Smooth muscle cell (in vitro differentiated cells): ENCODE data around the gene FGF10. TPM values are rescaled to one million over a fixed set of nuclear protein-coding genes. Genes with fewer than 3 reads are reported as not detected.

Experiments used
- DNase-seq: peaks from one replicate; lab custom pipeline; 2025; ENCODE audit not compliant: unreplicated experiment; lab: John Stamatoyannopoulos, UW
- H2AFZ ChIP-seq: fragments of 200-600 bp; sonication (generic); 2 replicates; pipeline ENCODE4 v1.6.0; 2016; ENCODE audit warnings: antibody characterized with exemption, low read depth, mild to moderate bottlenecking
- H3F3A ChIP-seq: fragments of 200-600 bp; sonication (generic); 2 replicates; pipeline ENCODE4 v1.6.0; 2017; ENCODE audit warnings: antibody characterized with exemption, low read depth
- H3K27ac ChIP-seq: fragments of 200-600 bp; sonication (generic); 2 replicates; pipeline ENCODE4 v1.5.1; 2016; ENCODE audit warnings: low read depth, mild to moderate bottlenecking
- H3K27me3 ChIP-seq: fragments of 200-600 bp; sonication (generic); 2 replicates; pipeline ENCODE4 v1.6.1; 2016; ENCODE audit warnings: low read depth, mild to moderate bottlenecking
- H3K36me3 ChIP-seq: fragments of 200-600 bp; sonication (generic); 2 replicates; pipeline ENCODE4 v1.5.1; 2016; ENCODE audit warnings: low read depth
- H3K4me1 ChIP-seq: fragments of 200-600 bp; sonication (generic); 2 replicates; pipeline ENCODE4 v1.5.1; 2016; ENCODE audit warnings: low read depth
- H3K4me2 ChIP-seq: fragments of 200-600 bp; sonication (generic); 2 replicates; pipeline ENCODE4 v1.6.0; 2016; ENCODE audit warnings: mild to moderate bottlenecking
- H3K4me3 ChIP-seq: fragments of 200-600 bp; sonication (generic); 2 replicates; pipeline ENCODE4 v1.5.1; 2016; ENCODE audit warnings: mild to moderate bottlenecking
- H3K79me2 ChIP-seq: fragments of 200-600 bp; sonication (generic); 2 replicates; pipeline ENCODE4 v1.6.0; 2016; ENCODE audit warnings: low read depth, mild to moderate bottlenecking
- H3K9ac ChIP-seq: fragments of 200-600 bp; sonication (generic); 2 replicates; pipeline ENCODE4 v1.6.0; 2016; ENCODE audit warnings: low read depth
- H3K9me3 ChIP-seq: fragments of 200-600 bp; sonication (generic); replicated peaks from 2 replicates; pipeline ENCODE4 v1.5.1; 2016; ENCODE audit warnings: low read depth
- H4K20me1 ChIP-seq: fragments of 200-600 bp; sonication (generic); 2 replicates; pipeline ENCODE4 v1.6.0; 2016; ENCODE audit warnings: low read depth
- WGBS: methylation state at CpG from one replicate; pipeline ENCODE4 v1.1.7; 2016; ENCODE audit warnings: low lambda C conversion rate; 5-methylcytosine and 5-hydroxymethylcytosine counted together
- polyA plus RNA-seq: library from polyadenylated mRNA; unstranded; fragments of >200 nt; fragmentation: Nextera tagmentation; extraction: Ambion mirVana; gene quantifications from 2 replicates; pipeline ENCODE4 v1.2.1, GENCODE V29; 2016
- total RNA-seq: library from RNA; depleted of rRNA; stranded (reverse); fragments of >200 nt; gene quantifications from 2 replicates; pipeline ENCODE4 v1.2.3, GENCODE V29; 2014
- TF ChIP-seq, protein P1 (sequence below): fragments of 200-600 bp; sonication (generic); IDR thresholded peaks from 2 replicates; pipeline ENCODE4 v1.5.1; 2017; ENCODE audit warnings: borderline replicate concordance, mild to moderate bottlenecking, antibody characterized with exemption; ENCODE audit not compliant: insufficient read depth, poor library complexity, severe bottlenecking

FGF10 gene
- total and polyA plus RNA-seq, 2 experiments from 2014 or later: 0.09 TPM; not detected in 1

DNA sequence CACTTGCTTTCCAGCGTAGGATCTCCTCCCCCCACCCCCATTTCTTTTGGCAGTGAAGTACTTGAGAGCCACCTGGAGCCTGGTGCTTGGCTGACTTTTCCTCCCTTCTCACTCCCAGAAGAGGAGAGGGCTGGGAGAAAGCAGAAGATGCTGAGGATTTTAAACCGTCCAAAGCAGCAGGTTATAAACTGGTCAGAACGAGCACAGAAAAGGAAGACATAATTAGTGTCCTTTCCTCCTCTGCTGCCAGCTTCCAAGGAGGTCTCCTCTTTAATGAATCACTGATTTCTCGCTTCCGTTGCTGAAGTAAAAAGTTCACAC, 563 bp upstream of the FGF10 start:
- no peaks in the 10 kb centered on the region for H4K20me1 ChIP-seq
- H3K36me3 ChIP-seq: no peaks in the 10 kb centered on the region
- H2AFZ ChIP-seq: peak overlapping the region; percentile 80
- H3K79me2 ChIP-seq: no peaks in the 10 kb centered on the region
- DNase-seq: no peak
- H3K4me3 ChIP-seq: peak overlapping the region; percentile 62
- peaks cover 17% of the 10 kb centered on the region for H3K4me1 ChIP-seq
- no peak overlapping the region for H3K27ac ChIP-seq
- 4% methylated on average over 5 of the region's 5 CpGs for WGBS
- TF ChIP-seq, protein P1, sequence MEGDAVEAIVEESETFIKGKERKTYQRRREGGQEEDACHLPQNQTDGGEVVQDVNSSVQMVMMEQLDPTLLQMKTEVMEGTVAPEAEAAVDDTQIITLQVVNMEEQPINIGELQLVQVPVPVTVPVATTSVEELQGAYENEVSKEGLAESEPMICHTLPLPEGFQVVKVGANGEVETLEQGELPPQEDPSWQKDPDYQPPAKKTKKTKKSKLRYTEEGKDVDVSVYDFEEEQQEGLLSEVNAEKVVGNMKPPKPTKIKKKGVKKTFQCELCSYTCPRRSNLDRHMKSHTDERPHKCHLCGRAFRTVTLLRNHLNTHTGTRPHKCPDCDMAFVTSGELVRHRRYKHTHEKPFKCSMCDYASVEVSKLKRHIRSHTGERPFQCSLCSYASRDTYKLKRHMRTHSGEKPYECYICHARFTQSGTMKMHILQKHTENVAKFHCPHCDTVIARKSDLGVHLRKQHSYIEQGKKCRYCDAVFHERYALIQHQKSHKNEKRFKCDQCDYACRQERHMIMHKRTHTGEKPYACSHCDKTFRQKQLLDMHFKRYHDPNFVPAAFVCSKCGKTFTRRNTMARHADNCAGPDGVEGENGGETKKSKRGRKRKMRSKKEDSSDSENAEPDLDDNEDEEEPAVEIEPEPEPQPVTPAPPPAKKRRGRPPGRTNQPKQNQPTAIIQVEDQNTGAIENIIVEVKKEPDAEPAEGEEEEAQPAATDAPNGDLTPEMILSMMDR: no peak
- no peak overlapping the region for H3K9ac ChIP-seq
- no peaks in the 10 kb centered on the region for H3K9me3 ChIP-seq
- H3F3A ChIP-seq: no peaks in the 10 kb centered on the region
- peak overlapping the region; percentile 98 for H3K4me2 ChIP-seq
- H3K27me3 ChIP-seq: peaks cover 77% of the 10 kb centered on the region

DNA sequence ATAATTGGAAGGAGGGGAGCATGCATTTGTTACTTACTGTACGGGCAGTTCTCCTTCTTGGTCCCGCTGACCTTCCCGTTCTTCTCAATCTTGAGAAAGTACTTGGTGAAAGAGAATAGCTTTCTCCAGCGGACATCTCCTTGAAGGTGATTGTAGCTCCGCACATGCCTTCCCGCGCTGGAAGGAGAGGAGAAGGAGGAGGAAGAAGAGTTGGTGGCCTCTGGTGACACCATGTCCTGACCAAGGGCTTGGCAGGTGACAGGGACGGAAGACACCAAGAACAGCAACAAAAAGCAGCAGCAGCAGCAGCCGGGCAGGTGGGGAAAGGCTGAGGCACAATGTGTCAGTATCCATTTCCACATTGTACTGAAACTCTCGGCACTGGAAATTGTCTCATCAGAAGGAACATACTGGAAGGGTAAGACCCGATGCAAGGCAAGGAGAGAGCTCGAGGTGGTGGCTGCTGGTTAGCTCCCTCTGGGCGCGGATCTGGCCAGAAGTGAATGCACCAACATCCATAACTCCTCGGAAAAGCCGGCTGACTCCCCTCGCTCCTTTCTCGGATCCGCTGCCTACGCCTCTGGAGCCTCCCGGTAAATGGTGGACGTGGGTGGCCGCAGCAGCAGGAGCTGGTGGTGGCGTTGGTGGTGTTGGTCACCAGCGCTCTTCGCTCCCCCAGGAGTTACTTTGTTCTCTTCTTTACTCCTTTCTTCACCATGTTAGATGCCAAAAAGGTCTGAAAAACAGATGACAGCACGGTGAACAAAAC, 715 bp downstream of the FGF10 start:
- Histone ChIP-seq H3K4me3 (peak overlapping the region; percentile 62), H2AFZ (peak overlapping the region; percentile 80), H3K79me2 (no peaks in the 10 kb centered on the region), H3K4me2 (peak overlapping the region; percentile 98), H3K9me3 (no peaks in the 10 kb centered on the region), H3K36me3 (no peaks in the 10 kb centered on the region), H3K4me1 (peaks cover 17% of the 10 kb centered on the region), H4K20me1 (no peaks in the 10 kb centered on the region), H3F3A (no peaks in the 10 kb centered on the region), H3K9ac (no peak overlapping the region), H3K27me3 (peaks cover 83% of the 10 kb centered on the region), H3K27ac (no peak overlapping the region)
- WGBS: 2% methylated on average over 27 of the region's 27 CpGs
- TF ChIP-seq, protein P1: no peak
- DNase-seq: no peak

DNA sequence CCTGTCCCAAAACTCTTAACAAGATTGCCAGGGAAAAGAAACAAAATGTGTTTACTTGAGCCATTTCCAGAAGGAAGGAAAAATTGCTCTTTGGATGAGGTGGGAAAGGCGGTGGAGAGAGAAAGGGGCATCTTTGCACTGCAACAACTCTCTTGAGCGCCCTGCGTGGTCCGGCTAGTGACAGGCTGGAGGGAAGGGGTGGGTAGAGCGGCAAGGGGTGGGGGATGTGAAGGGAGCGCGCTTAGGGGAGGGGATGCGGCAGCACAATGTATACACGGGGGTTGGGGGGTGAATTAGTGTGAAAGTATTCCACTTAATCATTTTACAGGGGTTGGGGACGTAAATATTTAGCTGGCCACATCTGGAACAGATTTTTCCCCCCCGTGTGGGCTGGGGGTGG, 1.3 kb downstream of the FGF10 start:
- H3K9ac ChIP-seq: no peak overlapping the region
- no peaks in the 10 kb centered on the region for H3K9me3 ChIP-seq
- TF ChIP-seq, protein P1: no peak
- H3K4me2 ChIP-seq: peak overlapping the region; percentile 98
- WGBS: 5% methylated on average over 11 of the region's 11 CpGs
- H3K4me3 ChIP-seq: peak overlapping the region; percentile 62
- H3K36me3 ChIP-seq: no peaks in the 10 kb centered on the region
- no peak overlapping the region for H2AFZ ChIP-seq
- H3F3A ChIP-seq: no peaks in the 10 kb centered on the region
- peaks cover 85% of the 10 kb centered on the region for H3K27me3 ChIP-seq
- no peak overlapping the region for H3K27ac ChIP-seq
- H3K4me1 ChIP-seq: peaks cover 17% of the 10 kb centered on the region
- H3K79me2 ChIP-seq: no peaks in the 10 kb centered on the region
- H4K20me1 ChIP-seq: no peaks in the 10 kb centered on the region
- DNase-seq: no peak

DNA sequence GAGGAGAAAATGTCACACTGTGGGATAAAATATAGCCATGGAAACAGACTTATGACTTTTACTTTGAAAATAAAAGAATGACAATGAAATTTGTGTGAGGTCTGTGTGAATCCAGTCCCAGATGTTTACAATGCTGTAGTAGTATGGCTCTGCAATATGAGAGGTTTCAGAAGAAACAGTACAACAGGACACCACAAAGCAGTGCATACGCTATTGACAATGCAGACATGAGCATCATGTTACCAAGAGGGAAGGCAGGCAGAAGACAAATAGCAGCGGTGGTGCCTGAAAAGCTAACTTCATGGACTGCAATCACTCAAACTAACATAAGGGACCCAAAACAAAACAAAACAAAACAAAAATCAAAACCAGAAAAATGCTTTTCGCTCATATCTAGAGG, 1.8 kb downstream of the FGF10 start:
- no peaks in the 10 kb centered on the region for H3K79me2 ChIP-seq
- no peaks in the 10 kb centered on the region for H4K20me1 ChIP-seq
- H2AFZ ChIP-seq: no peak overlapping the region
- no peak overlapping the region for H3K9ac ChIP-seq
- no peaks in the 10 kb centered on the region for H3F3A ChIP-seq
- no peaks in the 10 kb centered on the region for H3K36me3 ChIP-seq
- peaks cover 17% of the 10 kb centered on the region for H3K4me1 ChIP-seq
- H3K4me2 ChIP-seq: peak overlapping the region; percentile 98
- TF ChIP-seq, protein P1: no peak
- H3K27me3 ChIP-seq: peaks cover 82% of the 10 kb centered on the region
- H3K9me3 ChIP-seq: no peaks in the 10 kb centered on the region
- DNase-seq: no peak
- 26% methylated on average over 3 of the region's 3 CpGs for WGBS
- H3K27ac ChIP-seq: no peak overlapping the region
- H3K4me3 ChIP-seq: peak overlapping the region; percentile 62
